ENCODE data around the gene GNAI1. TPM values are rescaled to one million over a fixed set of nuclear protein-coding genes. Genes with fewer than 3 reads are reported as not detected.

Gene GNAI1
- polyA plus RNA-seq, 1 donor: 29.6 TPM

DNA sequence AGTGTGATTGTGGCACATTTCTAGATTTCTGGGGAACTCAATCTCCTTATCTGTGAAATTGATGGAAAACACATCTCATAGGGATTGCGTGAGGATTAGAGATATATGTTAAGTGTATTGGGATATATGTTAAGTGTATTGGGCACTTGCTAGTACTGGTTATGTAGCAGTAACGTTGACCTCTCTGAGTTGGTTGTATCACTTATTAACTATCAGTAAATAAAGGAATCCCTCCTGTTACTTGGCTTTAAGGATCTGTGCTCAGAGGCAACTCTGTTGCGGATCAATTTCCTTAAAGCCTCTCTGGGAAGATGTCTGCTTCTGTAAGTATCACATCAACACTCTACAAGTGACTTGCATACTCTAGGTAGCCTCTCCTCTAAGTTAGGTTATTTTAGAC, 25.2 kb downstream of the GNAI1 start:
- DNase-seq (ENCODE audit: low read depth): no peak

DNA sequence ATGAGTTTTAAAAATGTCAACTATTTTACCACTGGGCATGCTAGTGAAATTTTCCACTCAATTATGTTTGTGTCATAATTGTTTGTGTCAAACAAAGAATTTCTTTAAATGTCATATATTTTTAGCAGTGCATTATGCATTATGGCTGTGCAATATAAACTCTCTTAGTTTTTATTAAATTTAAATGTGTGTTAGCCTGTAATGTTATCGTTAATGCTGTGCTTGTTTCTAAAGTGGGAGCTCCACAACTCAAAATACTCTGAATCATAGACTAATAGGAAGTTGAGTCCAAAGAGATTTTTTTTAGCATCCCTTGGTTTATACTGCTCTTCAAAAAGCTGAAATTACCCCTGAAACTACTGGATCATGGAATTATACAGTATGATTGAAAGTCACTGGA, 26.8 kb downstream of the GNAI1 start:
- no peak for DNase-seq (ENCODE audit: low read depth)

DNA sequence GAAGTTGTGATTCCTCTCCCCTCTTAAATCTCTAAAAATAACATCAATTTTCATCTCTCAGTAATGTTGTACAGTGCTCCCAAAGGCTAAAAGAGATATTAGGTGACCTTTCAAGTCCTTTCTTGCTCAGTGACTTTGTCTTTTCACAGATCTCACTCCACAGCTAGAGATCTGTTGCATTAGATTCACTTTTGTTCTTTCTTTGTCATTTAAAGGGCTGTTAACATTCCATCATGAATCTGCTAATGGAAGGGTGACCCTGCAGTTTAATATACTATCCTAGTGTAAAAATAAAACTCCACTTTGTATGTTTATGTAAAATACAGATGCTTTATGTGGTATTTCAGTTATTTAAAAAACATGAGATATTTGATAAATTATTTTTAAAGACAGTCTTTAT, 30.5 kb downstream of the GNAI1 start:
- DNase-seq (ENCODE audit: low read depth): no peak

DNA sequence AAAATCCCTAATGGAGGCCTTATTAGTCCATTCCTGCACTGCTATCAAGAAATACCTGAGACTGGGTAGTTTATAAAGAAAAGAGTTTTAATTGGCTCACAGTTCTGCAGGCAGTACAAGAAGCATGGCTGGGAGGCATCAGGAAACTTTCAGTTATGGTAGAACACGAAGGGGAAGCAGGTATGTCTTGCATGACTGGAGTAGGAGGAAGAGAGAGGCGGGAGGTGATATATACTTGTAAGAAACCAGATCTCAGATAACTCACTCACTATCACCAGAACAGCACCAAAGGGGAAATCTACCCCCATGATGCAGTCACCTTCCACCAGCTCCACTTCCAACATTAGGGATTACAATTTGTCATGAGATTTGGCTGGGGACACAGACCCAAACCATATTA, 35.8 kb downstream of the GNAI1 start:
- DNase-seq (ENCODE audit: low read depth): no peak

DNA sequence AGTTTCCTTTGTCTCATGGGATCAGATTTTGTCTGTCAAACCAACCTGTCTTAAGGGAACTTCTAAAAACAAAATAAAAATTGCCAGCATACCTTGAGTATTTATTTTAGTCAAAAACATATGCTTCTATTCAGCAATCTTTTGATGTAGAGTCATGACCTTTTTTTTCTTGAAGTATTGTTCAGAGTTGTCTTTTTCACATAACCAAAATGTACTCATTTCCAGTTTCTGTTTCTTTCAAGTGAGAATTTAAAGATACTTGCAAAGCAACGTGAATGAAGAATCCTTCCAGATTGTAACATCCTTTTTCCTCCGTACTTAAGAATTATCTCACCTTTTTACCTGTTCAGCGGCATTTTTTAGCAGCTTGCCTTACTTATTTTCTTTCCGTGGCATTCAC, 37.8 kb downstream of the GNAI1 start:
- DNase-seq (ENCODE audit: low read depth): no peak

DNA sequence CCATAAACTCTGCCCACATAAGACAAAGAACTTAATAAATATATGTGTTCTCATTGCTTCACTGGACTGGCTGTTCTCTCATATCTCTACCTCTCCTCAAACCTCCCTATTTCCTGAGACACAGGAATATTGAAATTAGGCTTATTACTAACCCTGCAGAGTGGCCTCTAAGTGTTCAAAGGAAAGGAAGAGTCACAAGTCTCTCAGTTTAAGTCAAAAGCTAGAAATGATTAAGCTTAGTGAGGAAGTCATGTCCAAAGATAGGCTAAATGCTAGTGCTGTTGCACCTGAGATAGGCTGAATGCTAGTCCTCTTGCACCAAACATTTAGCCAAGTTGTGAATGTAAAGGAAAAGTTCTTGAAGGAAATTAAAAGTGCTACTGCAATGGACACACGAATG, 41.1 kb downstream of the GNAI1 start:
- DNase-seq (ENCODE audit: low read depth): no peak

DNA sequence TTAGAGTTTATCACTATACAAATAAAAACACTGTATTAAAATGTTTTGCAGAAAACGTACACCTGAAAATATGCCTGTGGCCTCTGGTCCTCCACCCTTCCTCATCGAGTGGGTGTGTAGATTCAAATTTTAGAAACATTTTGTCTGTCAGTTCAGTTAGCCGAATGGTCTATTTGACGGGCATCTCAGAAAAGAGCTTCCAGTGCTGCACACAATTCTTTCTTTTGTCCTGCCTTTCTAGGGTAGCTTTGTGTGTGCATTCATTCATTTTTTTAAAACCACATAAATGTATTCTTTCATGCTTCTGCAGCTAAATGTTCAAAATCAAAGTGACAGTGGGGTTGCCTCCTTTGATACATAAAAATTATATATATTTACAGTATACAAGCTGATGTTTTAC, 46.8 kb downstream of the GNAI1 start:
- no peak for DNase-seq (ENCODE audit: low read depth)

DNA sequence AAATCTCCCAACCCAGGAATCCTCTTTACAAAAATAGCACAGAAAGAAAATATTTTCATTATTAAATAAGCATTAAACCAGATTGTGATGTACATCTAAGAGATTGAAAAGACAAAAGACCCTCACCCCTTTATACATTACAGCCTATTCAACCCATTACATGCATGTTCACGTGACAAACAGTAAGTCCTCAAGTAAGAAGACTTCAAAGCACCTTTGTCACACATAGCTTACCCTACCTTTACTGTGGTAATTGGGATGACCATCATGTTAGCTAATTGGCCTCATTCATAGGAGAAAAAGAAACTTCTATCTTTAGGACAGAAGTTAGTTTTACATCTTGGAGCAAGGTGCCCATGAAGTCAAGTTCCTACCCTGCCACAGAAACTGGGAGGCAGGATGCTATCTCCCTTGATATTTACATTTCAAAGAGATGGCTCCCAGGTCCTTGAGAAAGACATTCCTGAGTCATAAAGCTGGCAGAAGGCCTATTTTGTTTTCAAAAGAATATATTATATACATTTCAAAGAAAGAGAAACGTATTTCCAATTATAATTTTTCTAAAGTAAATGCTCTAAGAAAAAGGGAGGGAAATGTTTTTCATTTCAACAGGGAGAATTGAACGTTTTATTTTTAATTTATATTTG, 48.1 kb downstream of the GNAI1 start:
- DNase-seq (ENCODE audit: low read depth): no peak

DNA sequence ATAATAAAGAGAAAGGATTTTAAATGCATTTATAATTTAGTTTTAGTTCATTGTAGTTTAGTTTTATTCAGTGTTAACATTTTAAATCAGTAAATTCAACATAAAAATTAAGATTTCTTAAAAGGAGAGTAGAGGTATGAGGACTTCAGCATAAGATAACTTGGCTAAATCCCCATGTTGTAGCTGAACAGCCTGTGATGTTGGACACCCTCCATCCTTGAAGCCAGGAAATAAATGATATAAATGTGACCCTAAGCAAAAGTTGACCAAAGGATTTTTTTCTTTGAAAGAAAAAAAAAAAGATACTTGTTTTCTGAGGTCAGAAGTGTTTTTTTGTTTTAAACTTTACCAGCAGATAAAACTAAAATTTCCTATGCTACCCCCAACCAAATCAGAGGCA, 48.7 kb downstream of the GNAI1 start:
- DNase-seq (ENCODE audit: low read depth): no peak

DNA sequence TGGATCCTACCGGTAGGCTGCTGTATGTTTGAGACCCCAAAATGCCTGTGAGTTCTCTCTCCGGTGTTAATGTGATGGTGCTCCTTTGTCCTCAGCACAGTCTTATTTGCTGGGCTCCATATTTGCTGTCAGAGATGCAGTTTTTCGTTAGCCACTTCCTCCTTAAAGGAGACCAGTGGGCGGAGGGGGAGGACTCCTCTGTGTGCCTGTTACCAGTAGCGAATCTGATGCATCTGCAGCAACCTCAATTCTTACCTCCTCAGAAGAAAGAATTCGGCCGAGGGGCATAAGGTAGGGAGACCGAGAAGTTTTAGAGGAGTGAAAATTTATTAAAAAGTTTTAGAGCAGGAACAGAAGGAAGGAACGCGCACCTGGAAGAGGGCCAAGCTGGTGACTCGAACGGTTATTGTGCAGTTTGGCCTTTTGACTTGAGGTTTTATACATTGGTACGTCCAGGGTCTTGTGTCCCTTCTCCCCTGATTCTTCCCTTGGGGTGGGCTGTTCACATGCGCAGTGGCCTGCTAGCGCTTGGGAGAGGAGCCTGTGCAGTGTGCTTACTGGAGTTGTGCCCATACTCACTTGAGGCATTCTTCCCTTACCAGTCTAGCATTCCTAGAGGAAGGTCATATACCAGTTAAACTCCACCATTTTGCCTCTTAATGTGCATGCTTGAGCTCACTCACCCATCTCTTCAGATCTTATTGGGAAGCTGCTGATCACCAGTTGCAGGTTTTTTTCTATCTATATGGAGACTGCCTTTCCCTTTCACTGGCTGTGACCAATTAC, 49.5 kb downstream of the GNAI1 start:
- DNase-seq (ENCODE audit: low read depth): no peak

DNA sequence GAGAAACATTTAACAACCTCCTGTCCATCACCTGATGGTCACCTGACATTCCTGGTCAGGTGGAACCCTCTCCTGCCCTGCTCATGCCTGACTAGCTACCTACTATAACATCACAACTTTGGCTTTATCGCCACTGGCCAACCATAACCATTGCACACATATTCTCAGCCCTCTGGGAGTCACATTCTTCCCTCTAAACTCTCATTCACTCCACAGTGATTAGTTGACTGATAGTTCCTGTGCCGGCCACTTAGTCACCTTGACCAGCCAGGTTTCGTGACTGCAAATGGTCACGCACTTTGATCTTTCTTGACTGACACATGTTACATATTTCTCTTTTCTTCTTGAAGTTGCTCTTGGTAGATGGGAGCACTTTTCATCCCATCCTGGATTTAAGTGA, 50.1 kb downstream of the GNAI1 start:
- DNase-seq (ENCODE audit: low read depth): no peak

DNA sequence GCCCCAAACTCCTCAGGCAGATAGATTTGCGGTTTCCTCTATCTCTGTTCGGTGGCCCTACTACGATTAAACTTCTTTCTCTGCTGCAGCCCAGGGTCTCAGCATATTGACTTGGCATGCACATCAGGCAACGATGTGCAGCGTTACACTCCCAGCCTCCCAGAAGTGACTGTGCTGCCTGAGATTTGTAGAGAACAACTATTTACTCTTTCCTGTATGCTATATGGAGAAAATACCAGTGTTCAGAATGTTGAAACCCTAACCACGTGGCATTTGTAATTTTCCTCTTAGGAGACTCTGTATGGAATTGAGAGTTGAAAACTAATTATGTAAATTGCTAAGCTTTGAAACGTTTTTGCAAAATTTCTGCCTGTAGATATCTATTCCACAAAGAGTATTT, 50.9 kb downstream of the GNAI1 start:
- DNase-seq (ENCODE audit: low read depth): no peak

DNA sequence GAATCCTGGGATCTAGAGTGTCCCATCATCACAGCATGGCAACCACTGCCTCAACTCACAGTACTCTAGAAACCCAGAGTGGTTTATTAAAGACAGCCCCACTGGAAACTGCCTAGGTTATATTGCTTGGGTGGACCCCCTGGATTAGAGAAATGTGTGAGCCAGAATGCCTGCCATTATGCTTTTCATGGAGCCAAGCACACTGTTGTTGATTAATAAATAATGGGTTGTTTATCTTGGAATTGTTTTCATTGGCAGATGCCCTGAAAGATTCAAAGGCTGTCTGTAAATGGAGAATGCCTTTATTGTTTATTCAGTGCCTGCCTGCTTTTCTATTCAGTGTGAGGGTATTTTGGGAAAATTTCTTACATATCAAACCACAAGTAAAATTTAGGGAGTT, 52.1 kb downstream of the GNAI1 start:
- no peak for DNase-seq (ENCODE audit: low read depth)

DNA sequence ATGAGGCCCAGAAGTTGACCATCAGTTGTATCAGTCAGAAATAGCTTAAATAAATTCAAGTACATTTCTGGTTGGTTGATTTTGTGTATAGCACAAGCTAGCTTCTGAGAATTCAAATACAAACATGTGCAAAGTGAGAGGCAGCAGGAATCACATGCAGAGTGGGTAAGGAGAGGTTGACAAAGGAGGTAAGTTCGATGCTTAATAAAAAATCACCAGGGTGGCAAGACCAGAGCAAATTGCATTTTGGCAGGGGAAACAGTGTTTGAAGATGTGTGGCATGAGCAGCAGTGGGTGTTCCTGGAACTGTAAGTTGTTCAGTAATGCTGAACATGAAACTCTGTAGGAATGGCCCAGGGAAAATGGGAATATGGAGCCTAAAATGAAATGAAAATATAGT, 52.6 kb downstream of the GNAI1 start:
- DNase-seq (ENCODE audit: low read depth): no peak

DNA sequence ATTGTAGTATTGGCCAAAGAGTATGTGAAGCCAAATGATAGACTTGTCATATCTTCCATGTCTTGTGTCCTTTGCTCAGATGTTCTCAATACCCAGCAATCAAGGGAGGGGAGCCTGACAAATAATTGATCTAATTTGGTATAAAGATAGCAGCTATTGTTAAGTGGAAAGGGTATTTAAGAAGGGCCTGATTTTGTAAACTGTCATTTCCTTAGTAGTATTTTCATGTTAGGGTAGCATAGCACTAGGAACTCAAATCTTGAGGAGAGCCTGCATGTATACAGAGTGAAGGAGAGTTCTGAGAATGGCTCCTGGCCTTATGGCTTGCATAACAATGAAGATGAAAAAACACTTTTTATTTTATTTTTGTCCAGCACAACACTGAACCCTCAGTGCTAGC, 53.1 kb downstream of the GNAI1 start:
- no peak for DNase-seq (ENCODE audit: low read depth)

DNA sequence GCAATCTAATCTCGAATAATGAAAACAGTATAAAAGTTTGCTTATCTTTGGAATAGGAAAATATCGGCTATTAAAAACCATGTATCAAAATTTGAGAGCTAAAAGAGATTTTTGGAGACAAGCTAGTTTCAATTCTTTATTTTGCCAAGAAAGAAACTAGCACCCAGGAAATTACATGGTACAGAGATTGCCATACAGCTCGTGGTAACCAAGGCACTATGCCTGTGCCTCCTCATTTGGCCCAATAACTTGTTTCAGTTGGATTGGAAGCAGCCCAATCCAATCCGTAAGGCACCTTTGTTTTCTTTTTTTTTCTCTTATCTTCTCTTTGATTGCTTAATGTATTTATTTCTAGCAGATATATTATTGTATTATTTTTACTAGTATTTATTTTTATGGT, 55.0 kb downstream of the GNAI1 start:
- DNase-seq (ENCODE audit: low read depth): no peak

DNA sequence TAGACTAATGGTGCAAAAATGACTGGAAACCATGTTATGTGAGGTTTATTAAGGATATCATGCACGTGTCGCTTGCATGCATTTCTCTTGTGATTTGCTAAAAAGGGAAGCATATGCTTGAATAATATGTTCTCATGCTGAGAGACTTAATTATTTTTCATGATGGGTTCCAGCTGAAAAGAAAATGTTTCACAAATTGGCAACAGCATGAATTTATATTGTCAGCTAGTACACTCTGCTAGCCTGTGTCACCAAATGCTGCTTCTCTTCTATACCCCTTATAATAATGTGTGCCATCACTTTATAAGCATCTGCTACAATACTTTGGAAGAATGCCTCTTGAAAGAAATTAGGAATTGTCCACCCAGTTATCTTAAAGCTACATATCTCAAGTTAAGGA, 63.0 kb downstream of the GNAI1 start:
- no peak for DNase-seq (ENCODE audit: low read depth)

DNA sequence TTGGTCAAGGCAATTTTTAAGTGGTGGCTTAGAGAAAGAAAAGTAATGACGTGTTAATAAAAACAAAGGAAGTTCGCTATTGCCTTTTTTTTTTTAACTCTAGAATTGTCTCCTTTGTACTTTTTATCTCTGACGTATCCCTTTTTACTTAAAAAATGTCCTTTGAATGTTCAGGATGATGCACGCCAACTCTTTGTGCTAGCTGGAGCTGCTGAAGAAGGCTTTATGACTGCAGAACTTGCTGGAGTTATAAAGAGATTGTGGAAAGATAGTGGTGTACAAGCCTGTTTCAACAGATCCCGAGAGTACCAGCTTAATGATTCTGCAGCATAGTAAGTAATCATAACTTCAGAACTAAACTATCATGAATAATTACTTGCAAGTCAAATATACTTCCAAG, 64.4 kb downstream of the GNAI1 start:
- DNase-seq (ENCODE audit: low read depth): no peak

DNA sequence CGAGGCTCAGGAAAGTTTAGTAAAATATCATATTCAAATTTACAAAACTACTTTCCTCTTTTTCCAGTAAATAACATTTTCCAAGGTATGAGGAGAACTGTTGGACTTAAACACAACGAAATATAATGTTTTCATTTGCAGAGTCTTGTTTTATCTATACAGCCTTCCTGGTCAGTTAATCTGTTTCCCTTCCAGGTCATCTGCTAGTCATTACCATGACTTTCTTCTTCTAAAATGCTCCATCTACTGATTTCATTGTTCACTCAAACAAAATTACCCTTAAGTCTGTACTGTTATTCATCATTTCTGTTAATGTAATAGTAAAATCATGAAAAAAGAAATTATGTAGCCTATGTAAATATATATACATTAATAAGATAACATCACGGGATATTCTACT, 69.8 kb downstream of the GNAI1 start:
- no peak for DNase-seq (ENCODE audit: low read depth)

DNA sequence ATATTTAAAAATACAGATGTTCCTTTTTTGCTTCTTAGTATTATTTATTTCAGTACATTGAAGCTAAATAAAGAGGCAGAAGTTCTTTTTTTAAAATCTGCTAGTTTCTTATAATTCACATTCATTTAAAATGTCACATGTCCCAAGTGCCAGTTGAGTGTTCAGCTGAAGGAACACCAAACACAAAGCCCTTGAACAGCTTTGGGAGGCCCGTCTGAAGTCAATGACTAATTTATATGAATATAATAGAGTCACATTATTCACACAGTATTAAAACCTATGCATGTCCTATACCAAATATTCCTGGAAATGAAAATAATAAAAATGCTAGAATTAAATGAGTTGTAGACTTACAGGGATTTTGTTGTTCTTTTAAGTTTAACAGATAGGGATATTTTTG, 70.3 kb downstream of the GNAI1 start:
- no peak for DNase-seq (ENCODE audit: low read depth)

DNA sequence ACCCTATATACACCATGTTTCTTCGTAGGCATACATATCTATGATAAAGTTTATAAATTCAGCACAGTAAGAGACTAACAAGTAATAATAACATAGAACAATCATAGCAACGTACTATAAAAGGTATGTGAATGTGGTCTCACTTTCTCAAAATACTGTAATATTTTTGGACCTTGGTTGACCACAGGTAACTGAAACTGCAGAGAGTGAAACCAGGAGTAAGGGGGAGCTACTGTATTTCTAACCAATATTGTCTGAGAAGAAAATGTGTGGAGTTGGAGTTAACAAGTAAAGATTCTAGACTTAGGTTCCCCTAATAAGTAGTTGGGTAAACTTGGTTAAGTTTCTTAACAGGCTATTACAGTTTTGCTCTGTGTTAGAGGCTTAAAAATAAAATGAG, 72.1 kb downstream of the GNAI1 start:
- no peak for DNase-seq (ENCODE audit: low read depth)

DNA sequence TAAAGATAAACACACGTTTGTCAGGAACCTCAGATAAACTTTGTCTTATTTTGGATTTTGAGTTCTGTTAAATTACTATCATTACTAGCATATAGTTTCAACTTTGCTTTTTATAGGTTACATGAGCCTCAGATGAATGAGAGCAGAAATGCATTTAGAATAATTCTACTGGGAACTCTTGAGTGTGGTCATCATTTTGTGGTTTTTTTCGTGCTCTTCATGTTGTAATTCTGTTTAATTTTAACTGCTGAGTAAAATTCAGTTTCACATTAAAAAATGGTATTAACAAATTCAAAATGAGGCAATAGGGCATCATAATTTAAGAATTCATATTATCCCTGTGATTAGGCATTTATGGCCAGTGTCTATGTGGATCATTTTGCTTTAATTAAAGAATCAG, 72.9 kb downstream of the GNAI1 start:
- no peak for DNase-seq (ENCODE audit: low read depth)

DNA sequence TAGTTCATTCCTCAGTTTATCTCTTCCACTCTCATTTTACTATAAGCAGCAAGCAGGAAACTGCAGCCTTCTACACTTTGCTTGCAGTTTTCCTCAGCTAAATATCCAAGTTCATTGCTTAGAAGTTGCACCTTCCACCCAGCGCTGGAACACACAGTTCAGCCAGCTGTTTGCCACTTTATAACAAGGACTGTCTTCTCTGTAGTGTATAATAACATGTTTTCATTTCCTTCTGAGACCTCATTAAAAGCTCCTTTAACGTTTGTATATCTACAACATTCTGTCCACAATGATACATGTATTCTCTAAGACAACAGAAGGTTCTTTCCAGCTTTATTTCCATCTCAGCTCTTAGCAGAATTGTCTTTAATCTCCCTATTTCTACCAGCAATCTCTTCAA, 74.1 kb downstream of the GNAI1 start:
- DNase-seq (ENCODE audit: low read depth): no peak

DNA sequence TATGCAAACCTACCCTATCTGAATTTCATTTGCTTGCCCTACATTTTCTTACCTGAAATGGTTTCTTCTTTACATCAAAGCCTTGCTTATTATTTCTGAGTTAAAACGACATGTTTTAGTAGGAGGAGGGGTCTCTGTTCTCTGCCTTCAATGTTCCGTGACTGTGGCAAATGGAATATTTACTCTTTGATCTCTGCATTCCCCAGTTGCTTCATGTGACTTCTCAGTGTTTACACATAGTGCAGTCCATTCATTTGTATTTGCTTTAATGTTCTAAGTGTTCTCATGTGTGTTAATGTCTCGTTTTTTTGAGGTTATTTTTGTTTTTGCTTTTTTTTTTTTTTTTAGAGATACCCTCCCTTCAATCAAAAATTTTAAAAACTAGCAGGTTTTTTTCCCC, 75.8 kb downstream of the GNAI1 start:
- no peak for DNase-seq (ENCODE audit: low read depth)
